ENCODE results near the gene ZNF142.
A peak's percentile ranks its signal among the peaks of the same experiment; 100 is the strongest.

Gene ZNF142

GRCh38 chr2:218648787-218649100 lies 10.7 kb downstream of the ZNF142 start:
- no peak for DNase-seq

GRCh38 chr2:218648088-218648786 lies 11.2 kb downstream of the ZNF142 start:
- DNase-seq, result peak; percentile 27

DNA sequence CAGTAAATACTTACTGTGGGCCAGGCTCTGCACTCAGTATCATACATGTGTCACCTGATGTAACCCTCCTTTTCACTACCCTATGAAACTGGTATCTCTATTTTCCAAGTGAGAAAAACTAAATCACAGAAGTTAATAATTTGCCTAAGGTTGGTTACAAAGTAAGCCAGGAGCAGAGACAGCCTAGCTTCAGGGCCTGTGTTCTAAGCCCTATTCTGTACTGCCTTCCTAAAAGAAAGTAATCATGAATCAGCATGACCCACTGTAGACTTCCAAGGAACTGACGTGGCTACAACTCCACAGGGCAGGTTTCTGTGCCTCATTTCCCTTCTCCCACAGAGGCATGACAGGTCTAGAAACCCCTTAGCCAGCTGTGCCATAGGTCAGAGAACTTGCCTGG lies 14.3 kb downstream of the ZNF142 start:
- no peak for DNase-seq

- no peak for DNase-seq
Measured at GRCh38 chr2:218644721-218645120, 14.7 kb downstream of the ZNF142 start.

DNA sequence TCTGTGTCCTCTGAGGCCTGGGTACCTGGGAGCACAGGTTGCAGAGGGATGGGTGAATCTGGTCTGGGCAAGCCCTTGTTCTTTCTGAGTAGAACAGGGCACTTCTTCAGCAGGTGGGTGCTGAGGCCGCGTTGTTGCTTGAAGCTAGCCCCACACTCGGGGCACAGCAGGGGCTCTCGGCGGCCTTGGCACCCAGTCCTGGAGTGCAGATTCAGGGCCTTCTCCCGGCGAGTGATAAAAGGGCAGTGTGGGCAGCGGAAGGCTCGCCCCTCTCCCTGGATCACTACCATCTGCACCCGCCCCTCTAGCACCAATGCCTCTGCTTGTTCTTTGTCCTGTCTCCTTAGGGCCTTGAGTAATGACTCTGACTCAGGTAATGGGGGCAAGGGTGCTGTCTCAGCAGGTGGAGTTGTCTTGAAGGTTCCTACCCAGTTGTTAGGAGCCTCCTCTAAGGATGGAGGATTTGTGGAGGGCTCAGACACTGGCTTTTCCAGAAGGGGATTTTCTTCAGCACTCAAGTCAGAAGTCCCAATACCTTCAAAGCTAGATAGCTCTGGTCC lies 15.6 kb downstream of the ZNF142 start:
- DNase-seq, result no peak

GRCh38 chr2:218642786-218643185 lies 16.6 kb downstream of the ZNF142 start:
- no peak for DNase-seq

DNA sequence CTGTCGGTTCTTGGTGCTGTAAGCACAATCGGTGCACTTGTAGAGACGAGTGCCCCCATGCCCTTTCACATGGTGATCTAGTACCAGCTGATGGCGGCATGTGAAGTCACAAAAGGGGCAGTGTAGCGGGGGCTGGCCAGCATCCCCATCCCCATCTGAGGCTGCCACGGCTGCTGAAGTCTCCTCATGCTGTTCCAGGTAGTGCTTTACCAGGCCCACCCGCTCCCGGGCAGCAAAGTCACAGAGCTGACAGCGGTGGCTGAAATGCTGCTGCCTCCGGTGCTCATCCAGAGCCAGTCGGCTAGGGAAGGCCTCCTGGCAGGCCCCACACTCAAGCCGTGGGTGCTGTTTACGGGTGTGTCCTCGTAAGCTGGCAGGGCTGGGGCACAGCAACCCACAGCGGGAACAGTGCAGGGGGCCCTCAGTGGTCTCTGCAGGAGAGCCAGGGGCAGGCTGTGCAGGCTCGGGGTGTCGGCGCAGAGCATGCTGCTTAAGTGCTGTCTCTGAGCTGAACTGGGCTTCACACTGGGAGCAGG lies 17.2 kb downstream of the ZNF142 start:
- DNase-seq, result no peak

DNA sequence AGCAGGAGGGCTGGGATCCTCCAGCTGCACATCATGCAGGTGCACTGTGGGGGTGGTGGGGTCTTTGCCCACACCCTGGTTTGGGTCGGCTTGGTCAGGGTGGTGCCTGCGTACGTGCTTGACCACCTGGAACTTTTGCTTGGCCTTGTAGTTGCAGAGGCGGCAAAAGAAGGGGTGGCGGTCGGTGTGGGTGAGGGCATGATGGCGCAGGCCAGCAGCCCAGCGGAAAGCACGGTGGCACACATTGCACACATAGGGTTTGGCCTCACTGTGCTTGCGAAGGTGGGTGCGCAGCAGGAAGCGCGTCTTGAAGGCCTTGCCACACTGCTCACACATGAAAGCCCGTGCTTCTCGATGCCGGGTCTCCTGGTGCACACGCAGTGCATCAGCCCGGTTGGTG lies 21.1 kb downstream of the ZNF142 start:
- DNase-seq, result no peak

GRCh38 chr2:218635719-218636118 lies 23.7 kb downstream of the ZNF142 start:
- no peak for DNase-seq

GRCh38 chr2:218631837-218632236 lies 27.6 kb downstream of the ZNF142 start:
- DNase-seq, result no peak

DNA sequence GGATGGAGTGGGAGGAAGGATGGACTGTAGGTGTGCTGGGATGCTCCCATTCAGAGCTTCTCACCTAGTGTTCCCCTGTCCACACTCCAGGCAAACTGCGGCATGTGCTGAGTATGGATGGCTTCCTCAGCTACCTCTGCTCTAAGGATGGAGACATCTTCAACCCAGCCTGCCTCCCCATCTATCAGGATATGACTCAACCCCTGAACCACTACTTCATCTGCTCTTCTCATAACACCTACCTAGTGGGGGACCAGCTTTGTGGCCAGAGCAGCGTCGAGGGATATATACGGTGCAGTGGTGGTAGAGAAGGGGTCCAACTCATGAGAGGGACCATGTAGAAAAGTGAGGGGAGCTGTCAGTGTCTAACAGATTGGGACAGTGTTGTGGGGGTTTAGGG lies 31.5 kb downstream of the ZNF142 start:
- no peak for DNase-seq

DNA sequence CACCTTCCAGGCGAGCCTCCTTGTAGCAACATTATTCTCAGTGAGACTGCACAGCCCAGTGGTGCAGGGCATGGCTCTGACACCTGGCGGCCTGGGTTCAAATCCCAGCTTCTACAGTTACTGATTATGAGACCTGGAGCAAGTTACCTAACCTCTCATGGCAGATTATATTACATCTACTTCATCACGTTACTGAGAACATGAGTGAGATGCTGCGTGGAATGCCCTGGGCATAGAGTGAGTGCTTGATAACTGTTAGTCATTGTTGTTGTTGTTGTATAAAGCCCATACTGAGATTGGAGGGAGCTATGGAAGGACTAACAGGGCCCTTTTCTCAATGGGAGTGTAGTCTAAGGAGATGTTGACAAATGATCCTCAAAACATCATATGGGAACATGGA lies 33.1 kb downstream of the ZNF142 start:
- no peak for DNase-seq

- no peak for DNase-seq
Measured at GRCh38 chr2:218623366-218623705, 36.1 kb downstream of the ZNF142 start.

DNA sequence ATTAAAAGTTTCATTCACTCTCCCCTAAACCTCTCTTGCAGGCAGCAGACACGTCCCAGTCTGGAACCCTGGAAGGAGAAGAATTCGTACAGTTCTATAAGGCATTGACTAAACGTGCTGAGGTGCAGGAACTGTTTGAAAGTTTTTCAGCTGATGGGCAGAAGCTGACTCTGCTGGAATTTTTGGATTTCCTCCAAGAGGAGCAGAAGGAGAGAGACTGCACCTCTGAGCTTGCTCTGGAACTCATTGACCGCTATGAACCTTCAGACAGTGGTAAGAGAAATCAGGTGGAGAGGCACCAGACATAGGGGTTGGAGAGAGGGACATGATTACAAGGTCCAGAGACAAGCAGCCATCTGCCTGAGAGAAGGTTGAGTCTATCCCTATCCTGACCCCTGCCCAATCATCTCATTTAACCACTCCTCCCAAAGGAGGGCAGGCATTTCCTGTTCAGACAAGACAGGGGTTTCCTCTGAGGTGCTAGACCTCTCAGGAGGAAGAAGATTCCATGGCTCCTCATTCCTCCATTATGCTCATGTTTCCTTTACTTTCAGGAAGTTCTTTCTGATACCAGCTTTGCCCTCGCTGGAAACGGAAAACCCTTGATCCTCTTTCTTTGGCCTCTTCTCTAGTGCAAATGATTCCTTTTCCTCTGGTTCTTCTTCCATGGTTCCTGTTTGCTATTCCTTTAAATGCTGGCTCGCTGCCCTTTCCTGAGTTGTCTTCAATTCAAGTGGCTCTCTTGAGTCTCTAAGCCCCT lies 36.6 kb downstream of the ZNF142 start:
- no peak for DNase-seq

DNA sequence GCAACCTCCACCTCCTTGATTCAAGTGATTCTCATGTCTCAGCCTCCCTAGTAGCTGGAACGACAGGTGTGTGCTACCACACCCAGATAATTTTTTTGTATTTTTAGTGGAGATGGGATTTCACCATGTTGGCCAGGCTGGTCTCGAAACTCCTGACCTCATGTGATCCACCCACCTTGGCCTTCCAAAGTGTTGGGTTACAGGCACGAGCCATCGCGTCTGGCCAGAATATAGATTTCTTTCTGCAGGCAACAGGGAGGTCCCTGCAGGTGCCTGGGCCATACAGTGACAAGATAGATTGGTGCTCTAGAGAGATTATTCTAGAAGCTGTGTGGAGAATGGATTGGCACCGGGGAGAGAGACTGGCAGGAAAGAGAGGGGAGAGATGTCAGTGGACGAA lies 38.4 kb downstream of the ZNF142 start:
- DNase-seq, result no peak

DNA sequence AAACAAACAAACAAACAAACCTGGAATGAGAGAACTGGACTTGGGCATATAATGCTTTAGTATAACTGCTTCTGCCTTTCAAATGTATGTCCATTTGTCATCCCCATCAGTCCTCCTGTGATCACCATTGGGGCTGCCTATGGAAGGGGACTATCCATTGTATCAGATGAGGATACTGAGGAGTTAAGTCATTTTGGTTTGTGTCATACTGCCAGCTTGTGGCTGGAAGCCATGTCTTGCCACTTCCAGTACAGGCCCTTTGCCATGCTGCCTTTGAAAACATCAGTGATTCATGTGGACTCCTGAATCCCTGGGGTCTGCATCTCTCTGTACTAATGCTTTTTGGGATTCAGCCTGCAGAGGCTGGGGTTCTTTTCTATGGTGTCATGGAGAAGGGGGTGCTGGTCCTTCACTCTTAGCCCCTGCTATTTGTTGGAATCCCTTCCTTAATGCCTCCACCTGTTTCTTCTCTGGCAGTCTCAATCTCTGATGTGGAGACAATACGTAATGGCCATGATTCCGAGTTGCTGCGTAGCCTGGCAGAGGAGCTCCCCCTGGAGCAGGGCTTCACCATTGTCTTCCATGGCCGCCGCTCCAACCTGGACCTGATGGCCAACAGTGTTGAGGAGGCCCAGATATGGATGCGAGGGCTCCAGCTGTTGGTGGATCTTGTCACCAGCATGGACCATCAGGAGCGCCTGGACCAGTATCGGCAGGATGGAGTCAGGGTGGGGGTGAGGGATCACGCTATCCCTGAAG lies 41.1 kb downstream of the ZNF142 start:
- no peak for DNase-seq

GRCh38 chr2:218615868-218616315 lies 43.5 kb downstream of the ZNF142 start:
- no peak for DNase-seq

GRCh38 chr2:218607436-218608115 lies 51.8 kb downstream of the ZNF142 start, which contains the start of gene PLCD4:
Gene PLCD4, plus strand, starts transcription at chr2:218607899. Its CDS starts 7,841 bp downstream, at chr2:218615740.
- no peak for DNase-seq

DNA sequence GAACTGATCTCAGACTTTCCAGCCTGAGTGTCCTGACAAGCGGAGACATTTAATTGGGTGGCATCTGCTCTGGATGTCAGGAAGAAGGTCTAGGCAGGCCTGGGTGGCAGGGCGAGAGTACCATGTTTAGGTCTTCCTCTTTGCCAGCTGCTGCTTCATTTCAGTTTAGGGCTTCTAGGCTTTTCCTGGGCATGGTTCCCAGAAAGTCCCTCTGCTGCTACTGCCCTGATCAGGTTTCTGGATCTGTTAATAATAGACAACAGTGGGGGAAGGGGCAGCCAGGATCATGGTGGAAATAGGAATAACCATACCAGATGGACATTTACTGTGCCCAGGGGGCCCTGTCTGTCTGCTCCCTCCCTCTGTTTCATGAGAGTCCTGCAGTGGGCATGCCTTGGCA lies 54.0 kb downstream of the ZNF142 start:
- no peak for DNase-seq
